8988T (cell line): ENCODE measurements around the gene CCSER1.

ENCODE experiments used
- DNase-seq: peaks from one replicate; pipeline ENCODE4 v3.0.0; 2011

The CCSER1 gene

GRCh38 chr4:90990284-90990683 is 863.1 kb downstream of the CCSER1 start:
- no peak for DNase-seq

- no peak for DNase-seq
These were observed 865.0 kb downstream of the CCSER1 start for GRCh38 chr4:90992213-90992612.

GRCh38 chr4:90994851-90995574 is 867.8 kb downstream of the CCSER1 start:
- no peak for DNase-seq

GRCh38 chr4:90995996-90996395 is 868.8 kb downstream of the CCSER1 start:
- DNase-seq, result no peak

- no peak for DNase-seq
These were observed 869.6 kb downstream of the CCSER1 start for GRCh38 chr4:90996813-90997212.

GRCh38 chr4:91015861-91016260 is 888.7 kb downstream of the CCSER1 start:
- no peak for DNase-seq

- DNase-seq, result no peak
These were observed 892.3 kb downstream of the CCSER1 start for GRCh38 chr4:91019513-91019912.

GRCh38 chr4:91025241-91026148 is 898.3 kb downstream of the CCSER1 start:
- no peak for DNase-seq

- no peak for DNase-seq
These were observed 901.0 kb downstream of the CCSER1 start for GRCh38 chr4:91028228-91028627.

GRCh38 chr4:91031761-91032160 is 904.6 kb downstream of the CCSER1 start:
- no peak for DNase-seq

- no peak for DNase-seq
These were observed 905.7 kb downstream of the CCSER1 start for GRCh38 chr4:91032725-91033445.

GRCh38 chr4:91035276-91035675 is 908.1 kb downstream of the CCSER1 start:
- DNase-seq, result no peak

- no peak for DNase-seq
These were observed 910.8 kb downstream of the CCSER1 start for GRCh38 chr4:91037951-91038350.

- no peak for DNase-seq
These were observed 930.7 kb downstream of the CCSER1 start for GRCh38 chr4:91057871-91058270.

GRCh38 chr4:91058345-91058744 is 931.2 kb downstream of the CCSER1 start:
- no peak for DNase-seq

- no peak for DNase-seq
These were observed 937.1 kb downstream of the CCSER1 start for GRCh38 chr4:91064157-91064853.

- no peak for DNase-seq
These were observed 937.9 kb downstream of the CCSER1 start for GRCh38 chr4:91065117-91065516.

GRCh38 chr4:91070736-91071135 is 943.5 kb downstream of the CCSER1 start:
- no peak for DNase-seq

GRCh38 chr4:91076147-91076546 is 949.0 kb downstream of the CCSER1 start:
- no peak for DNase-seq

GRCh38 chr4:91085961-91086360 is 958.8 kb downstream of the CCSER1 start:
- no peak for DNase-seq

GRCh38 chr4:91087743-91088142 is 960.5 kb downstream of the CCSER1 start:
- DNase-seq, result no peak

- DNase-seq, result no peak
These were observed 962.0 kb downstream of the CCSER1 start for GRCh38 chr4:91089178-91089577.
